Ovary (tissue), 3 donors: ENCODE measurements around the gene GLT1D1.

Experiments used
- CTCF ChIP-seq, 3 donors: fragments of 450-650 bp in 2 of 3; fragments of 200-600 bp in 1 of 3; IDR thresholded peaks; one replicate each; pipeline versions ENCODE4 v1.5.1 to v1.8.0; 2016 to 2022; ENCODE audit warnings: antibody characterized with exemption in 3 of 3, mild to moderate bottlenecking in 1 of 3
- POLR2A ChIP-seq: fragments of 450-650 bp; IDR thresholded peaks from one replicate; pipeline ENCODE4 v1.6.1; 2017; ENCODE audit warnings: antibody characterized with exemption, mild to moderate bottlenecking, moderate library complexity
- donor health status: DM: no; HTN: no; CAD: no.

GRCh38 chr12:128816643-128816920 lies 36.7 kb upstream of the GLT1D1 start:
- no peak for TF ChIP-seq POLR2A
- TF ChIP-seq CTCF (IDR thresholded peaks at IDR 0.05), result no peak
